Tibial nerve (tissue), 3 donors: ENCODE data around the gene SOD2.

Experiments used
- CTCF ChIP-seq, 5 experiments: fragments of 200-600 bp in 3 of 5; fragments of 450-650 bp in 2 of 5; sonication (generic) in 3 of 5; IDR thresholded peaks; one replicate each; pipeline ENCODE4 v1.5.1; 2016 to 2019; ENCODE audit warnings: antibody characterized with exemption in 5 of 5, mild to moderate bottlenecking in 3 of 5, moderate library complexity in 2 of 5
- POLR2A ChIP-seq, 2 donors: fragments of 450-650 bp; IDR thresholded peaks; one replicate each; pipeline ENCODE4 v1.6.1; 2017; ENCODE audit warnings: antibody characterized with exemption in 2 of 2, mild to moderate bottlenecking in 2 of 2, moderate library complexity in 2 of 2

GRCh38 chr6:159726255-159726917 is 33.3 kb upstream of the SOD2 start:
- TF ChIP-seq POLR2A (IDR thresholded peaks at IDR 0.05) (no peak), CTCF (IDR thresholded peaks at IDR 0.05) (no peak)
